A673 (cell line): ENCODE results near the gene SORCS1. TPM values are rescaled to one million over a fixed set of nuclear protein-coding genes. Genes with fewer than 3 reads are reported as not detected.

Experiments used
- BruUV-seq: library from RNA; stranded (reverse); fragments of 400-500 nt; replicated peaks from 2 replicates; lab custom pipeline; 2021; lab: Mats Ljungman, UMichigan
- CTCF ChIA-PET: fragments of 300-600 bp; sonication (Branson Sonifier 250); formaldehyde crosslinking; loops from one replicate; lab custom pipeline; 2022; ENCODE audit warnings: antibody characterized with exemption; lab: Charles Lee
- POLR2A ChIA-PET: fragments of 300-600 bp; sonication (Branson Sonifier 250); formaldehyde crosslinking; loops from one replicate; lab custom pipeline; 2022; ENCODE audit warnings: antibody characterized with exemption; ENCODE audit not compliant: low non-redundant PET; lab: Charles Lee
- DNase-seq: peaks from one replicate; pipeline ENCODE4 v3.0.0-alpha.2; 2015; ENCODE audit warnings: low spot score
- H3K27ac ChIP-seq: fragments of 200-600 bp; sonication (generic); 2 replicates; pipeline ENCODE4 v1.5.1; 2016; ENCODE audit warnings: mixed run types, low read depth, mild to moderate bottlenecking, mixed read lengths, antibody characterized with exemption, low read length; ENCODE audit not compliant: poor library complexity, severe bottlenecking
- H3K27me3 ChIP-seq: fragments of 200-600 bp; sonication (generic); replicated peaks from 2 replicates; pipeline ENCODE4 v1.6.1; 2017; ENCODE audit warnings: mixed run types, low read depth, mild to moderate bottlenecking, mixed read lengths, antibody characterized with exemption, low read length; ENCODE audit not compliant: insufficient read depth, poor library complexity
- H3K36me3 ChIP-seq: fragments of 200-600 bp; sonication (generic); 2 replicates; pipeline ENCODE4 v1.6.1; 2016; ENCODE audit warnings: mixed run types, mild to moderate bottlenecking, mixed read lengths, antibody characterized with exemption, low read length; ENCODE audit not compliant: insufficient read depth, poor library complexity, severe bottlenecking
- H3K4me1 ChIP-seq: fragments of 200-600 bp; sonication (generic); 2 replicates; pipeline ENCODE4 v1.6.1; 2017; ENCODE audit warnings: mixed run types, mild to moderate bottlenecking, mixed read lengths, antibody characterized with exemption, low read length; ENCODE audit not compliant: insufficient read depth, poor library complexity, severe bottlenecking
- H3K4me3 ChIP-seq: fragments of 200-600 bp; sonication (generic); 2 replicates; pipeline ENCODE4 v1.5.1; 2016; ENCODE audit warnings: low read depth, mixed run types, mild to moderate bottlenecking, mixed read lengths, low read length; ENCODE audit not compliant: poor library complexity, severe bottlenecking
- H3K9me3 ChIP-seq: fragments of 200-600 bp; sonication (generic); 2 replicates; pipeline ENCODE4 v1.6.1; 2016; ENCODE audit warnings: mixed run types, low read depth, mild to moderate bottlenecking, mixed read lengths, antibody characterized with exemption, low read length; ENCODE audit not compliant: poor library complexity, severe bottlenecking
- CTCF ChIP-seq: fragments of 300-800, 200-600 bp; sonication (generic); conservative IDR thresholded peaks from 2 replicates; pipeline ENCODE4 v1.5.1; 2017; ENCODE audit warnings: low read depth, mild to moderate bottlenecking, antibody characterized with exemption, low read length, moderate library complexity, mixed read lengths
- EZH2 ChIP-seq: fragments of 200-600 bp; sonication (generic); IDR thresholded peaks from 2 replicates; pipeline ENCODE4 v1.6.1; 2017; ENCODE audit warnings: borderline replicate concordance, low read depth, mild to moderate bottlenecking, mixed read lengths, antibody characterized with exemption, low read length; ENCODE audit not compliant: poor library complexity, severe bottlenecking
- intact Hi-C: fragments of 100-400 bp; cut with micrococcal nuclease; formaldehyde crosslinking; loops from one replicate; pipeline ENCODE4 v1.10.0; 2022; ENCODE audit not compliant: unreplicated experiment
- total RNA-seq: library from RNA; stranded (reverse); gene quantifications from 2 replicates; pipeline ENCODE4 v1.2.3, GENCODE V29; 2021

Gene SORCS1
- total RNA-seq, 1 experiment from 2014 or later: 0.34 TPM

- Histone ChIP-seq H3K27me3 (peaks cover 3% of the 10 kb centered on the region), H3K27ac (no peak overlapping the region), H3K9me3 (no peaks in the 10 kb centered on the region), H3K4me3 (no peak overlapping the region), H3K4me1 (no peaks in the 10 kb centered on the region), H3K36me3 (no peaks in the 10 kb centered on the region)
- TF ChIP-seq EZH2 (no peak), CTCF (no peak)
- ChIA-PET POLR2A (no interaction called here), CTCF (no interaction called here)
- DNase-seq: no peak
- BruUV-seq: no TSS peak
- intact Hi-C loops: no loop called here
Measured at GRCh38 chr10:107129000-107129399, 35.5 kb downstream of the SORCS1 start.

GRCh38 chr10:107126512-107127065, 37.9 kb downstream of the SORCS1 start:
- no peak overlapping the region for H3K27ac ChIP-seq
- no peaks in the 10 kb centered on the region for H3K4me1 ChIP-seq
- ChIA-PET CTCF (no interaction called here), POLR2A (interaction anchor here (0.6 kb wide), 1 partner anchor 1779 kb away, joined by 6 read pairs; no protein-coding TSS in a partner anchor)
- no peaks in the 10 kb centered on the region for H3K27me3 ChIP-seq
- H3K36me3 ChIP-seq: no peaks in the 10 kb centered on the region
- no peak overlapping the region for H3K4me3 ChIP-seq
- no peak for DNase-seq
- TF ChIP-seq EZH2 (no peak), CTCF (no peak)
- BruUV-seq: no TSS peak
- intact Hi-C loops: no loop called here
- no peaks in the 10 kb centered on the region for H3K9me3 ChIP-seq

GRCh38 chr10:107122703-107123102, 41.8 kb downstream of the SORCS1 start:
- CTCF ChIA-PET: no interaction called here
- H3K9me3 ChIP-seq: no peaks in the 10 kb centered on the region

More at GRCh38 chr10:107122703-107123102, 41.8 kb downstream of the SORCS1 start:
- POLR2A ChIA-PET: no interaction called here
- BruUV-seq: no TSS peak
- Histone ChIP-seq H3K36me3 (no peaks in the 10 kb centered on the region), H3K4me3 (no peak overlapping the region), H3K27ac (no peak overlapping the region), H3K27me3 (no peaks in the 10 kb centered on the region), H3K4me1 (no peaks in the 10 kb centered on the region)
- TF ChIP-seq CTCF (no peak), EZH2 (no peak)
- intact Hi-C loops: no loop called here
- no peak for DNase-seq
